ENCODE measurements around the gene ERC1.

The ERC1 gene

GRCh38 chr12:1290716-1291115 lies 299.7 kb downstream of the ERC1 start:
- Histone ChIP-seq H3K27me3 (no peaks in the 10 kb centered on the region), H3K9me3 (no peaks in the 10 kb centered on the region), H3K4me3 (ENCODE audit: low read depth in 1 of 2, low read length in 1 of 2) (peak overlapping the region in 1 of 2 experiments; percentile 28), H3K4me1 (ENCODE audit: control insufficient read depth in 1 of 2, insufficient read depth in 1 of 2, low read depth in 1 of 2, low read length in 1 of 2) (peaks cover 27 to 29% of the 10 kb centered on the region in 2 experiments), H3K36me3 (no peaks in the 10 kb centered on the region), H3K27ac (peak overlapping the region; percentile 79)
- no peak for TF ChIP-seq CTCF (IDR thresholded peaks at IDR 0.05)

GRCh38 chr12:1291601-1292332 lies 300.7 kb downstream of the ERC1 start:
- Histone ChIP-seq H3K9me3 (no peaks in the 10 kb centered on the region), H3K4me1 (ENCODE audit: control insufficient read depth in 1 of 2, insufficient read depth in 1 of 2, low read depth in 1 of 2, low read length in 1 of 2) (peaks cover 27 to 29% of the 10 kb centered on the region in 2 experiments), H3K36me3 (no peaks in the 10 kb centered on the region), H3K27ac (peak overlapping the region; percentile 79), H3K4me3 (ENCODE audit: low read depth in 1 of 2, low read length in 1 of 2) (no peak overlapping the region), H3K27me3 (no peaks in the 10 kb centered on the region)
- TF ChIP-seq CTCF (IDR thresholded peaks at IDR 0.05): no peak

- no peak overlapping the region for H3K4me3 ChIP-seq (ENCODE audit: low read depth in 1 of 2, low read length in 1 of 2)
- H3K27me3 ChIP-seq: no peaks in the 10 kb centered on the region
- no peak overlapping the region for H3K27ac ChIP-seq
- H3K36me3 ChIP-seq: no peaks in the 10 kb centered on the region
- no peaks in the 10 kb centered on the region for H3K9me3 ChIP-seq
- H3K4me1 ChIP-seq (ENCODE audit: control insufficient read depth in 1 of 2, insufficient read depth in 1 of 2, low read depth in 1 of 2, low read length in 1 of 2): peaks cover 27 to 29% of the 10 kb centered on the region in 2 experiments
- TF ChIP-seq CTCF (IDR thresholded peaks at IDR 0.05): no peak
Observed at GRCh38 chr12:1293901-1294300, 302.9 kb downstream of the ERC1 start.

GRCh38 chr12:1297206-1297605 lies 306.2 kb downstream of the ERC1 start:
- H3K27me3 ChIP-seq: no peaks in the 10 kb centered on the region
- H3K4me3 ChIP-seq (ENCODE audit: low read depth in 1 of 2, low read length in 1 of 2): no peak overlapping the region
- no peak overlapping the region for H3K27ac ChIP-seq
- no peaks in the 10 kb centered on the region for H3K36me3 ChIP-seq
- TF ChIP-seq CTCF (IDR thresholded peaks at IDR 0.05): no peak
- no peaks in the 10 kb centered on the region for H3K9me3 ChIP-seq
- peaks cover 4 to 5% of the 10 kb centered on the region in 2 experiments for H3K4me1 ChIP-seq (ENCODE audit: control insufficient read depth in 1 of 2, insufficient read depth in 1 of 2, low read depth in 1 of 2, low read length in 1 of 2)

- Histone ChIP-seq H3K4me1 (ENCODE audit: control insufficient read depth in 1 of 2, insufficient read depth in 1 of 2, low read depth in 1 of 2, low read length in 1 of 2) (peaks cover 9 to 10% of the 10 kb centered on the region in 2 experiments), H3K27ac (no peak overlapping the region), H3K36me3 (no peaks in the 10 kb centered on the region), H3K4me3 (ENCODE audit: low read depth in 1 of 2, low read length in 1 of 2) (no peak overlapping the region), H3K9me3 (no peaks in the 10 kb centered on the region), H3K27me3 (no peaks in the 10 kb centered on the region)
- TF ChIP-seq CTCF (IDR thresholded peaks at IDR 0.05): no peak
Observed at GRCh38 chr12:1297639-1298175, 306.7 kb downstream of the ERC1 start.
